HG03095 (cell line): ENCODE results near the gene ATF7IP2.
"Not testable (repeated sequence)": the region's sequence is repeated elsewhere in the genome, so short reads cannot be mapped to it uniquely, and the experiment has no call there.

ENCODE experiments used
- ATAC-seq: cut with Tn5 transposase; IDR thresholded peaks from one replicate; pipeline ENCODE4 v1.9.1; 2021; ENCODE audit warnings: moderate library complexity; ENCODE audit not compliant: unreplicated experiment

The ATF7IP2 gene

DNA sequence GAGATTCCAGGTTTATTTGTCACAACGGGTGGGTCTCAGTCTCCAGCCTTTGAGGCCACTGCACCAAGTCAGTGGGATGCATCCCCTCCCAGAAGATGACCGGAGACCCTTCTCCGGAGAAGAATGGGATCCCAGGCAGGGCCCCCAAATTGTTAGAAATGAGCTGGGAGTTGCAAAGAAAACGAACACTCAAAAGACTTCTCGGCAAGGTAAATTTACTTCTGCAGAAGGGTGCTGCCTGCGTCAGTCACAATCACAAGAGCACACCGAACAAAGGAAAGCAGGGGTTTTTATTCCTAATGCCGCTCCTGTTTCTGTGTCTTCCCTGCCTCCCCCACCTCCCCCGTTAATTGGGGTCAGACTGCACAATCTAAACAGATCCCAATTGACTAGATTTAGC, 61.4 kb downstream of the ATF7IP2 start:
- no peak for ATAC-seq

- ATAC-seq: not testable (repeated sequence)
Observed at GRCh38 chr16:10452208-10453158, 66.6 kb downstream of the ATF7IP2 start.

DNA sequence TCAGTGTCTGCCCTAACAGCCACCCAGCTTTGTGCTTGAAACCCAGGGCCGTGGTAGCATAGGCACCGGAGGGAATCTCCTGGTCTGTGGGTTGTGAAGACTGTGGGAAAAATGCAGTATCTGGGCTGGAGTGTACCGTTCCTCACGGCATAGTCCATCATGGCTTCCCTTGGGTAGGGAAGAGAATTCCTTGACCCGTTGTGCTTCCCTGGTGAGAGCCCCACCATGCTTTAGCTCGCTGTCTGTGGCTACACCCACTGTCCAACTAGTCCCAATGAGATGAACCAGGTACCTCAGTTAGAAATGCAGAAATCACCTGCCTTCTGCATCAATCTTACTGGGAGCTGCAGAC, 67.3 kb downstream of the ATF7IP2 start:
- no peak for ATAC-seq

DNA sequence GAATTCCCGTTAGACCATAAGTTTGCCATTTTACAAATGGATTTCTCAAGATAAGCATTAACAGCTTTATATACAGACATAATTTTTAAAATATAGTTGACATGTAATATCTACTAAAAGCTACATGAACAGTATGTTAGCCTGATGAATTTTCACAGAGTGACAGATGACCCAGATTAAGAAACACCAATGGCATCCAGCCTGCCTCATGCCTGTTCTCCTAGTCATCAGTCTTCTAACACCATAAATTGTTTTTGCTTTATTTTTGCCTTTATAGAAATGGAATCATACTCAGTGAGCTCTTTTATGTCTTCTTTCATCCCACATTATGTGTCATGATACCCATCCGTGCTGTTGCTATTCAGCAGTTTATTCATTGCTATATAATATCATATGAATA, 80.0 kb downstream of the ATF7IP2 start:
- no peak for ATAC-seq

DNA sequence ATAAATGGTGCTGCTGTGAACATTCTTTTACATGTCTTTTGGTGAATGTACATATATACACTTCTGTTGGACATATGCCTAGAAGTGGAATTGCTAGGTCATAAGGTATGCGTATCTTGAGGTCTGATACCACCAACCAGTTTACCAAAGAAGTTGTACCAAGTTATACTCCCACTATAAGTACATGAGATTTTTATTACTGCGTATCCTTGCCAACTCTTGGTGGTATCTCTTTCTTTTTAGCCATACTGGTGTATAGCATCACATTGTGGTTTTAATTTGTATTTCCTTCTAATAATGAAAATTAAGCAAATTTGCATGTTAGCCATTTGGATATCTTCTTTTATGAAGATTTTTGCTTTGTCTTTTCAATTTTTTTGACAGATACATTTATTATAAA, 80.5 kb downstream of the ATF7IP2 start:
- ATAC-seq: no peak

GRCh38 chr16:10466861-10467260, 81.0 kb downstream of the ATF7IP2 start:
- ATAC-seq: no peak

DNA sequence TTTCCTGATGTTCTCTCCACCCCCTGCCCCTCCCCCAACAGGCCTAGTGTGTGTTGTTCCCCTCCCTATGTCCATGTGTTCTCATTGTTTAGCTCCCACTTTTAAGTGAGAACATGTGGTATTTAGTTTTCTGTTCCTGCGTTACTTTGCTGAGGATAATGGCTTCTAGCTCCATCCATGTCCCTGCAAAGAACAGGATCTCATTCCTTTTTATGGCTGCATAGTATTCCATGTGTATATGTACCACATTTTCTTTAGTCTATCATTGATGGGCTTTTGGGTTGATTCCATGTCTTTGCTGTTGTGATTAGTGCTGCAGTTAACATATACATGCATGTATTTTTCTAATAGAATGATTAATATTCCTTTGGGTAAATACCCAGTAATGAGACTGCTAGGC, 90.8 kb downstream of the ATF7IP2 start:
- ATAC-seq: not testable (repeated sequence)

DNA sequence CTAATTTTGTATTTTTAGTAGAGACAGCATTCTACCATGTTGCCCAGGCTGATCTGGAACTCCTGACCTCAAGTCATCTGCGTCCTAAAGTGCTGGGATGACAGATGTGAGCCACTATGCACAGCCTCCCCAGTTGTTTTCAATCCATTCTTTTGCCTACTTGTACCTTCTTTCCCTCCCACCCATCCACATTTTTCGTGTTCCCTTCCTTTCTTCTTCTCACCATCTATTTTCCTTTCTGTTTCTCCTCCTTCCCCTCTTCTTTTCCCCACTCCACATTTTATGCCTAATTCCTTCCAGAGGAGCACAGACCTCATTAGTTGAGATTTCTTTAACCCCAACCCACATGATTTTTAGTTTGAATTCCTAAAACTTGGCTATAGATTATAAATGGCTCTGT, 94.3 kb downstream of the ATF7IP2 start:
- no peak for ATAC-seq

GRCh38 chr16:10485159-10485558, 99.3 kb downstream of the ATF7IP2 start:
- no peak for ATAC-seq

- ATAC-seq: no peak
Observed at GRCh38 chr16:10485698-10486382, 100.0 kb downstream of the ATF7IP2 start.

DNA sequence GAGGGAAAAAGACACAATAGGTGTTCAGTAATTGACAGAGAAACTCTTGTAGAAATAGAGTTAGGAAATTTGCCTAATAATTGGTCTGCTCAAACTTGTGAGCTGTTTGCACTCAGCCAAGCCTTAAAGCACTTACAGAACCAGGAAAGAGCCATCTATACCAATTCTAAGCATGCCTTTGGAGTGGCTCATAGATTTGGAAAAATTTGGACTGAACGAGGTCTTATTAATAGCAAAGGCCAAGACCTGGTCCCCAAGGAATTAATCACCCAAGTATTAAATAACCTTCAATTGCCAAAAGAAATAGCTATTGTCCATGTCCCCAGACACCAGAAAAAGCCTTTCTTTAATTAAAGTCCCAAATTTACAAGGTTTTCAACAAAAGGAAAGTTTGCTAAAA, 104.3 kb downstream of the ATF7IP2 start:
- ATAC-seq: no peak

GRCh38 chr16:10493276-10493675, 107.4 kb downstream of the ATF7IP2 start:
- no peak for ATAC-seq

DNA sequence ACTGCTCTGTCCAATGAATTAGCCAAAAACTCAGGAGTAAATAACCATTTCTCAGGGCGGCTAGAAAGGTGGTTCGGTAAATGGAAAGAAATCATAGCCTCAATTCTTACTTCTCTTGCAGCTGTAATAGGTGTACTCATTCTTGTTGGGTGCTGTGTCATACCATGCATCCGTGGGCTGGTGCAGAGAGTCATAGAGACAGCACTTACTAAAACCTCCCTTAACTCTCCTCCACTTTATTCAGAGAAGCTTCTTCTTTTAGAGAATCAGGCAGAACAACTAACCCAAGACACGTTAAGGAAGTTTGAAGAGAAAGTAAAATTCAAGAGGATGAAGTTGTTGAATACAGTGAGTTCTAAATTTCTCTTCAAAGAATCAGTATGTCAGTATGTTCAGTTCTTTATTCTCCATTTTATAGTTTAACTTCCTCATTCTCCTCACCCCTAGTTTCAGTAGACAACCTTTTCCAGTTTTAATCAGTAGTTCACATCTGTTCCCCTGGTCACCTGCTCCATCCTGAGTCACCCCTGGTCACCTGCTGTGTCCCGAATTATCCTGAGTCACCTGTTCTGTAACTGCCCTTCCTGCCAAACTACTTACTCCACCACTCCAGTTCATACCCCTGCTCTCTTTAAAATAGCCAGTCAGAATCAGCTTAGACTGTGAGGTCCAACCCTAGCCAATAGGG, 108.6 kb downstream of the ATF7IP2 start:
- ATAC-seq: no peak

GRCh38 chr16:10495031-10495345, 109.1 kb downstream of the ATF7IP2 start:
- ATAC-seq: no peak

DNA sequence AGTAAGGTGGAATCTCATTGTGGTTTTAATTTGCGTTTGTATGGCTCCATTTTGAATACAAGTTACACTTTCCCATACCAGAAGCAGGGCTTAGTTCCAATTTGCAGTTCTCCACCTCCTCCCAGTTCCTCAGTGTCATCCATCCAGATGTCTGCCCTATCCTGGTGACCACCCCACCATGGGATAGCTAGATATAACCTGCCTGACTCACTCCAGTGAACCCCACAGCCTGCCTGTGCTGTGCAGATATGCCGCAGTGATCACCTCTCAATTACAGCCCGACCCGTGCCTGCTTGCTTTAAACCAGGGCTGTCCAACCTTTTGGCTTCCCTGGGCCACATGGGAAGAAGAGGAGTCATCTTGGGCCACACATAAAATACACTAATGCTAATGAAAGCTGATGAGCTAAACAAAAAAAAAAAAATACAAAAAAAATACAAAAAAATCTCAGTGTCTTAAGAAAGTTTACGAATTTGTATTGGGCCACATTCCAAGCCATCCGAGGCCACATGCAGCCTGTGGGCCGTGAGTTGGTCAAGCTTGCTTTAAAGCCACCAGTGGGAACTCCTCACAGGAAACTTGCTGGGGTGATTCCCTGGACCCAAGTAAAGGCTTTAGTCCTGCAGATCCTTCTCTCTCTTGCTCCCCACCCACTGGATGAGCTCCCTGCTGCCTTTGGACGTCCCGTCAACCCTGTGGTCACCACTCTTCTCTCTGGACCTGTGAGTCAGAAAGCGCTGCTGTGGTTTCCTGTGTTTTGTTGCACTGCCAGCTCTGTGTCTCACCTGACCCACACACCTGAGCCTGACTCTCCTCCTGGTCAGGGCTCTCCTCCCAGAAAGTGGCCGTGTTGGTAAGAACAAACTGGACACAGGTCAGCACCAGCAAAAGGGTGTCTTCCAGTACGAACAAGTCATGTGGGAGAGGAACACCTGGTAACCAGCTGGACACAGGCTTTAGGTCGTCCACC, 111.6 kb downstream of the ATF7IP2 start:
- no peak for ATAC-seq

GRCh38 chr16:10500582-10500981, 114.7 kb downstream of the ATF7IP2 start:
- no peak for ATAC-seq

GRCh38 chr16:10501016-10501607, 115.3 kb downstream of the ATF7IP2 start:
- no peak for ATAC-seq

GRCh38 chr16:10502776-10503175, 116.9 kb downstream of the ATF7IP2 start:
- ATAC-seq: no peak

DNA sequence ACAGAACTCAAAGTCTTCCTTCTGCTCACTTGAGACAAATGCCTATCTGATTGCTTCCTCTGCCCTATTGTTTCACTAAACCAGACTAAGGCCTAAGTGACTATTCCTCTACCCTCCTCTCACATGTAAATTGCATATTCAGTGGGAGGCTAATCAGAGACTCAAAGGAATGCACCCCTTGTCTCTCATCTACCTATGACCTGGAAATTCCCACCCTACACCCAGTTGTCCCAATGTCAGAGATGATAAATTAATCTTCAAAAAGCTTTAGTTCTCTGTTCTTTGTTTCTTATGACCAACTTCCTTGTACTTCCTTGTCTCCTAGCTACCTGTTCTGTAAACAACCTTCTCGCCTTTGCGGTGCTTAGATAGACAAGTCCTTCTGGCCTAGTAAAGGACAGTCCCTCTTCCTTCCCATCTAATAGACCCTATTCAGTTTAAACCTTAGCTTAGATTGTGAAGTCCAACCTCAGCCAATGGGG, 118.6 kb downstream of the ATF7IP2 start:
- no peak for ATAC-seq

GRCh38 chr16:10505286-10505685, 119.4 kb downstream of the ATF7IP2 start:
- not testable (repeated sequence) for ATAC-seq
